Astrocyte of the hippocampus (primary cell): Measurements from ENCODE around the gene ACOX2.

ENCODE experiments used
- DNase-seq: peaks from one replicate; pipeline ENCODE4 v3.0.0; 2011; ENCODE audit warnings: low read depth, low spot score

ACOX2 gene

GRCh38 chr3:58508437-58508836, 28.6 kb downstream of the ACOX2 start:
- no peak for DNase-seq

GRCh38 chr3:58507356-58508078, 29.5 kb downstream of the ACOX2 start:
- no peak for DNase-seq

- no peak for DNase-seq
These were observed 34.1 kb downstream of the ACOX2 start for GRCh38 chr3:58502872-58503271.

- peak; percentile 79 for DNase-seq
These were observed 39.9 kb downstream of the ACOX2 start for GRCh38 chr3:58497097-58497496.

GRCh38 chr3:58496206-58496857, 40.7 kb downstream of the ACOX2 start:
- no peak for DNase-seq

GRCh38 chr3:58495101-58495500, 41.9 kb downstream of the ACOX2 start:
- DNase-seq = peak; percentile 47

- no peak for DNase-seq
These were observed 42.9 kb downstream of the ACOX2 start for GRCh38 chr3:58494107-58494506.

GRCh38 chr3:58492494-58492905, 44.5 kb downstream of the ACOX2 start:
- peak; percentile 24 for DNase-seq

GRCh38 chr3:58491506-58492402, 45.2 kb downstream of the ACOX2 start, which contains the start of gene KCTD6:
Gene KCTD6, plus strand, starts transcription at chr3:58492096. Its CDS starts 6,660 bp downstream, at chr3:58498756.
- DNase-seq = peak; percentile 99

- no peak for DNase-seq
These were observed 46.0 kb downstream of the ACOX2 start for GRCh38 chr3:58490860-58491501.

- DNase-seq = no peak
These were observed 48.0 kb downstream of the ACOX2 start for GRCh38 chr3:58488967-58489366.

GRCh38 chr3:58487140-58487886, 49.7 kb downstream of the ACOX2 start:
- peak; percentile 63 for DNase-seq

GRCh38 chr3:58485801-58486435, 51.1 kb downstream of the ACOX2 start:
- no peak for DNase-seq

- DNase-seq = no peak
These were observed 52.3 kb downstream of the ACOX2 start for GRCh38 chr3:58484722-58485069.

- no peak for DNase-seq
These were observed 52.8 kb downstream of the ACOX2 start for GRCh38 chr3:58484045-58484721.

GRCh38 chr3:58482917-58483636, 53.9 kb downstream of the ACOX2 start:
- no peak for DNase-seq

- no peak for DNase-seq
These were observed 56.7 kb downstream of the ACOX2 start for GRCh38 chr3:58480309-58480708.

- no peak for DNase-seq
These were observed 58.2 kb downstream of the ACOX2 start for GRCh38 chr3:58478781-58479180.

GRCh38 chr3:58474967-58475578, 61.9 kb downstream of the ACOX2 start:
- no peak for DNase-seq
